ENCODE measurements around the gene ZFYVE28. TPM values are rescaled to one million over a fixed set of nuclear protein-coding genes. Genes with fewer than 3 reads are reported as not detected.

The ZFYVE28 gene
- total and polyA plus RNA-seq, 2 of the 8 experiments (the other 6 are each of a cell fraction or from before 2014, with no cell fraction given) = 1.7 to 4.9 TPM

DNA sequence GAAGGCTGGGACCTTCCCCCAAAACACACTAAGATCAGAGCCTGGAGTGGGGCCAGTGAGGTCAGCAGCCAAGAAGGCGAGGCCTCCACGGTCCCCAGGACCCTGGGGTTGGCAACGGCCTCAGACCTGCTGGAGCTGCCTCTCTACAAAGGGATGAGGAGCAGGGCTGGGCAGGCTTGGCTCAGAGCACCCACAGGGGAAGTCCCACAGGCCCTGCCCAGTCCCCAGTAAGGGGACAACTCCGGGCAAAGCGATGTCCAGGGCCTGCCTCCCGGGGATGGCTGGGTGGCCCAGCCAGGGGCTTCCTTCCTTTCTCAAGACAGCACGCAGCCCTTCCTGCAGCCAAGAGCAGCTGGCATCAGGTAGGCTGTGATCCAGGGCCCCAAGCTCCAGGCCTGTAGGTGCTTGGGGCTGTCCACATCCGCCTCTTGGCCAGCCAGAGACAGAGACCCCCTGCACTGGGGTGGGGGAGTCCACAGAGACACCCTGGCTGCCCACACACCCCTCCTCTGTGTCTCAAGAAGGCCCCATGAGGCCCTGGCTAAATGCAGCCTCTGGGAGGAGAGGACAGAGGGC is 162.2 kb downstream of the ZFYVE28 start:
- Histone ChIP-seq H2BK5ac (ENCODE audit: low read depth, low read length) (no peak overlapping the region), H2BK20ac (ENCODE audit: low read length) (no peak overlapping the region), H3K27ac (ENCODE audit: low read depth, low read length) (no peak overlapping the region), H3K36me3 (ENCODE audit: control insufficient read depth in 2 of 4, insufficient read depth in 4 of 4, low read length in 3 of 4) (no peaks in the 10 kb centered on the region; a peak in 1 of 8 replicates), H4K20me1 (replicated peaks in 1 of 2; ENCODE audit: control insufficient read depth in 1 of 2, insufficient read depth in 2 of 2, low read length in 2 of 2) (peaks cover 0 to 9% of the 10 kb centered on the region in 2 experiments), H2AFZ (ENCODE audit: low read length) (no peak overlapping the region), H2BK12ac (ENCODE audit: low read depth, low read length) (no peak overlapping the region), H3K27me3 (replicated peaks in 1 of 4; ENCODE audit: control insufficient read depth in 3 of 4, extremely low read depth in 1 of 4, insufficient read depth in 3 of 4, low read length in 3 of 4) (no peaks in the 10 kb centered on the region), H3K4ac (replicated peaks; ENCODE audit: insufficient read length, low read depth, low read length) (no peak overlapping the region), H3K4me2 (ENCODE audit: insufficient read depth in 1 of 2, low read depth in 2 of 2, low read length in 2 of 2) (no peak overlapping the region), H3K9me3 (ENCODE audit: insufficient read depth in 2 of 2, low read depth in 1 of 2, low read length in 1 of 2) (no peaks in the 10 kb centered on the region), H4K5ac (ENCODE audit: insufficient read length, low read depth, low read length) (no peak overlapping the region), H3K56ac (replicated peaks; ENCODE audit: insufficient read length, low read depth, low read length) (no peak overlapping the region), H3K14ac (ENCODE audit: insufficient read length) (no peak overlapping the region), H3K79me2 (ENCODE audit: control insufficient read depth in 1 of 2, insufficient read depth in 2 of 2, low read length in 2 of 2) (no peaks in the 10 kb centered on the region), H2BK15ac (ENCODE audit: low read length) (no peak overlapping the region), H3K23me2 (ENCODE audit: low read depth, low read length) (peaks cover 4% of the 10 kb centered on the region; the same call in 1 of the 2 replicates), H3K18ac (ENCODE audit: extremely low read depth, low read length) (no peak overlapping the region), H3K4me3 (ENCODE audit: extremely low read depth in 1 of 4, insufficient read depth in 2 of 4, low read depth in 3 of 4, low read length in 4 of 4) (no peak overlapping the region), H2BK120ac (replicated peaks; ENCODE audit: low read depth, low read length) (no peak overlapping the region), H4K91ac (replicated peaks; ENCODE audit: insufficient read length, low read length) (no peak overlapping the region), H2AK5ac (ENCODE audit: low read depth, low read length) (no peak overlapping the region), H3K9ac (replicated peaks in 1 of 4; ENCODE audit: extremely low read depth in 1 of 4, low read depth in 3 of 4, low read length in 3 of 4) (no peak overlapping the region), H3K23ac (ENCODE audit: insufficient read length) (no peak overlapping the region), H3K4me1 (replicated peaks in 1 of 4; ENCODE audit: control insufficient read depth in 3 of 4, insufficient read depth in 4 of 4, low read length in 3 of 4) (peaks cover 0 to 5% (median 3%) of the 10 kb centered on the region in 4 experiments; a peak in 4 of 7 replicates), H4K8ac (ENCODE audit: extremely low read depth, insufficient read depth, low read length) (no peak overlapping the region), H3K79me1 (ENCODE audit: low read depth, low read length) (no peaks in the 10 kb centered on the region)
- ChIA-PET CTCF (ENCODE audit: partially characterized antibody) (interaction anchor here (0.5 to 1.7 kb wide), 2 partner anchors 10 to 263 kb away, joined by 3 to 8 read pairs; no protein-coding TSS in a partner anchor), POLR2A (ENCODE audit: partially characterized antibody) (no interaction called here)
- DNase-seq (ENCODE audit: low read depth in 1 of 2, low spot score in 2 of 2) (peak in 1 of 2 experiments; percentile 44), FAIRE-seq (no peak)
- 86% methylated on average over 8 of the region's 8 CpGs; no CpG with 5 or more reads in 1 of the 2 experiments for WGBS, 2 experiments (ENCODE audit: extremely low coverage in 1 of 2, insufficient coverage in 1 of 2, insufficient read length in 1 of 2, insufficient replicate concordance in 2 of 2, low coverage in 1 of 2, low lambda C conversion rate in 2 of 2, missing lambda C conversion rate in 1 of 2)
- TF ChIP-seq TEAD4 (IDR thresholded peaks at IDR 0.05; ENCODE audit: low read depth, low read length) = no peak
- TF ChIP-seq BACH1 (IDR thresholded peaks at IDR 0.05; ENCODE audit: low read length) = no peak

Measured in H1 (cell line).